ENCODE measurements around the gene SCUBE2. TPM values are rescaled to one million over a fixed set of nuclear protein-coding genes. Genes with fewer than 3 reads are reported as not detected.

SCUBE2 gene
- total RNA-seq, 4 donors from 2014 or later, result 4.6 to 20.0 (median 10.9) TPM

DNA sequence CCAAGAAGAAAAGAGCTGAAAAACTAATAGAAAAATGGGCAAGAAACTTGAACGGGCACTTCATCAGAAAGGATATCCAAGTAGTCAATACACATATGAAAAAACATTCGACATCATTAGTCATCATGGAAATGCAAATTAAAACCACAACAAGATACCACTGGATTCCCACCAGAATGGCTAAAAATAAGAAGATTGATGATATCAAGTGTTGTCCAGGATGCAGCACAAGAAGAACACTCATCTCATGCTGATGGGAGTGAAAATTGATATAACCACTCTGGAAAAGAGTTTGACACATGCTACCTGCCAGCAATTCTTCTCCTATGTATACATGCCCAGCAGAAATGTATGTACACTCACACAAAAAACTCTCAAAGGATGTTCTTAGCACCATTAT, 26.9 kb upstream of the SCUBE2 start:
- Histone ChIP-seq H3K27me3 (no peaks in the 10 kb centered on the region), H3K36me3 (no peaks in the 10 kb centered on the region), H3K4me3 (no peak overlapping the region), H3K27ac (no peak overlapping the region), H3K4me1 (no peaks in the 10 kb centered on the region), H3K9me3 (peaks cover 0 to 1% of the 10 kb centered on the region in 2 donors)
- intact Hi-C loops (cut with DNase I; ENCODE audit: low total_unique reads) (no loop called here), in situ Hi-C loops (cut with MboI; ENCODE audit: low pct_ligation_motif_present in 1 of 4, low pct_unique_long_range_greater_than_20kb in 1 of 4, low sequenced_read_pairs in 3 of 4) (no loop called here)
- DNase-seq, result no peak
- 78 to 100% methylated on average over 2 of the region's 2 CpGs for WGBS, 2 donors (ENCODE audit: low coverage in 1 of 2)
- TF ChIP-seq, protein P1, sequence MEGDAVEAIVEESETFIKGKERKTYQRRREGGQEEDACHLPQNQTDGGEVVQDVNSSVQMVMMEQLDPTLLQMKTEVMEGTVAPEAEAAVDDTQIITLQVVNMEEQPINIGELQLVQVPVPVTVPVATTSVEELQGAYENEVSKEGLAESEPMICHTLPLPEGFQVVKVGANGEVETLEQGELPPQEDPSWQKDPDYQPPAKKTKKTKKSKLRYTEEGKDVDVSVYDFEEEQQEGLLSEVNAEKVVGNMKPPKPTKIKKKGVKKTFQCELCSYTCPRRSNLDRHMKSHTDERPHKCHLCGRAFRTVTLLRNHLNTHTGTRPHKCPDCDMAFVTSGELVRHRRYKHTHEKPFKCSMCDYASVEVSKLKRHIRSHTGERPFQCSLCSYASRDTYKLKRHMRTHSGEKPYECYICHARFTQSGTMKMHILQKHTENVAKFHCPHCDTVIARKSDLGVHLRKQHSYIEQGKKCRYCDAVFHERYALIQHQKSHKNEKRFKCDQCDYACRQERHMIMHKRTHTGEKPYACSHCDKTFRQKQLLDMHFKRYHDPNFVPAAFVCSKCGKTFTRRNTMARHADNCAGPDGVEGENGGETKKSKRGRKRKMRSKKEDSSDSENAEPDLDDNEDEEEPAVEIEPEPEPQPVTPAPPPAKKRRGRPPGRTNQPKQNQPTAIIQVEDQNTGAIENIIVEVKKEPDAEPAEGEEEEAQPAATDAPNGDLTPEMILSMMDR (IDR thresholded peaks at IDR 0.05), result no peak
- TF ChIP-seq POLR2A (IDR thresholded peaks at IDR 0.05) (no peak), POLR2AphosphoS5 (IDR thresholded peaks at IDR 0.05) (no peak), EP300 (IDR thresholded peaks at IDR 0.05; ENCODE audit: low read depth) (no peak)

DNA sequence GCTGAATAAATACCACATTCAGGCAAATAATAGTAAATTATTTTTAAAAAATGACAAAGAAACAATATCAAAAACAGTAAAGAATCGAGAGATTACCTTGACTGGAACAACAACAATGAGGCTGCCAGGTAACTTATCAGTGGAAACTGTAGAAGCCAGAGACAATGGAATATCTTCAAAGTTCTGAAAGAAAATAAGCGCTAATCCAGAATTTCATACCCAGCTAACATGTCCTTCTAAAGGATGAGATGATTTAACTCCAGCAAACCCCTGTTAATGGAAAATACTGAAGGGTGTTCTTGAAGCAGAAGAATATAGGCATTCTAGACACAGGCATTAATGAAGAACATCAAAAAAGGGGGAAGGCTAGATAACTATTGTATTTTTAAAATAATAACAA, 20.7 kb upstream of the SCUBE2 start:
- Histone ChIP-seq H3K36me3 (no peaks in the 10 kb centered on the region), H3K27ac (no peak overlapping the region), H3K27me3 (no peaks in the 10 kb centered on the region), H3K4me1 (no peaks in the 10 kb centered on the region), H3K4me3 (no peak overlapping the region), H3K9me3 (peaks cover 7 to 18% of the 10 kb centered on the region in 2 donors)
- intact Hi-C loops (cut with DNase I; ENCODE audit: low total_unique reads) (no loop called here), in situ Hi-C loops (cut with MboI; ENCODE audit: low pct_ligation_motif_present in 1 of 4, low pct_unique_long_range_greater_than_20kb in 1 of 4, low sequenced_read_pairs in 3 of 4) (no loop called here)
- 93 to 96% methylated on average over 2 of the region's 2 CpGs for WGBS, 2 donors (ENCODE audit: low coverage in 1 of 2)
- no peak for DNase-seq
- TF ChIP-seq POLR2A (IDR thresholded peaks at IDR 0.05) (no peak), EP300 (IDR thresholded peaks at IDR 0.05; ENCODE audit: low read depth) (no peak), POLR2AphosphoS5 (IDR thresholded peaks at IDR 0.05) (no peak)
- TF ChIP-seq, protein P1 (IDR thresholded peaks at IDR 0.05), result no peak

DNA sequence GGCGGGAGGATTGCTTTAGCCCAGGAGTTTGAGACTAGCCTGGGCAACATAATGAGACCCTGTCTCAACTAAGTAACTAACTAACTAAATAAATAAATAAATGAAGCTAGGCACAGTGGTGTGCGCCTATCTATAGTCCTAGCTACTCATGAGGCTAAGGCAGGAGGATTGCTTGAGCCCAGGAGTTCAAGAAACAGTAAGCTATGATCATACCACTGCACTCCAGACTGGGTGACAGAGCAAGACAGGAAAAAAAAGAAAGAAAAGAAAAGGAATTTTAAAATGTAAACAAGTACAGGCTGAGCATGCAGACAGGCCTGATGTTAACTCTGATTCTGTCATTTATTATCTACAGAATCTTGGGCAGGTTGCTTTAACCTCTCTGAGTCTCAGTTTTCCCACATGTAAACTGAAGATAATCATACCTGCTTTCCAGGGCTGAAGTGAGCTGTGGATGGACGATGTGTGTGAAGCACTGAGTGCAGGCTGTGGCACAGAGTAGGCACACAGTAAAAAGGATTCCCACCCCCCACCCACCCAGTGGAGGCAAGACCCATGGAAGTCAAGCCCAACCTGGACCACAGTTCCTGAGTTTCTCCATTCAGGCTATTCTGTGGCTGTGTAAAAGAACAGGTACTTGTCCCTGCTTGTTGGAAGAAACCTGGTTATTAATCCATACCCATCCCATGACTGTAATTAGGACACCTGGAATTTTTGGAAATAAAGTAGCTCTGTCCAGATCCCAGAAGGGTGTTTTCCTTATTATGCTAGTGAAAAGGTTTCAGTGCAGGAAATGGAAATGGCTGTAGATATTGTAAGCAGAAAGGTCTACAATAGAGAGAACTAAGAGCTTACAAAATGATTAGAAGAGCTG, 18.7 kb upstream of the SCUBE2 start:
- no peak for TF ChIP-seq EP300 (IDR thresholded peaks at IDR 0.05; ENCODE audit: low read depth)
- TF ChIP-seq, protein P1 (IDR thresholded peaks at IDR 0.05), result no peak
- no peak for TF ChIP-seq POLR2AphosphoS5 (IDR thresholded peaks at IDR 0.05)
- TF ChIP-seq POLR2A (IDR thresholded peaks at IDR 0.05), result no peak
- H3K36me3 ChIP-seq, result no peaks in the 10 kb centered on the region
- H3K4me1 ChIP-seq, result no peaks in the 10 kb centered on the region
- intact Hi-C loops (cut with DNase I; ENCODE audit: low total_unique reads) (no loop called here), in situ Hi-C loops (cut with MboI; ENCODE audit: low pct_ligation_motif_present in 1 of 4, low pct_unique_long_range_greater_than_20kb in 1 of 4, low sequenced_read_pairs in 3 of 4) (no loop called here)
- no peaks in the 10 kb centered on the region for H3K27me3 ChIP-seq
- WGBS, 2 donors (ENCODE audit: low coverage in 1 of 2), result 90% methylated on average over 2 to 3 of the region's 3 CpGs
- H3K9me3 ChIP-seq, result peaks cover 7 to 18% of the 10 kb centered on the region in 2 donors
- no peak for DNase-seq
- H3K4me3 ChIP-seq, result no peak overlapping the region
- no peak overlapping the region for H3K27ac ChIP-seq

DNA sequence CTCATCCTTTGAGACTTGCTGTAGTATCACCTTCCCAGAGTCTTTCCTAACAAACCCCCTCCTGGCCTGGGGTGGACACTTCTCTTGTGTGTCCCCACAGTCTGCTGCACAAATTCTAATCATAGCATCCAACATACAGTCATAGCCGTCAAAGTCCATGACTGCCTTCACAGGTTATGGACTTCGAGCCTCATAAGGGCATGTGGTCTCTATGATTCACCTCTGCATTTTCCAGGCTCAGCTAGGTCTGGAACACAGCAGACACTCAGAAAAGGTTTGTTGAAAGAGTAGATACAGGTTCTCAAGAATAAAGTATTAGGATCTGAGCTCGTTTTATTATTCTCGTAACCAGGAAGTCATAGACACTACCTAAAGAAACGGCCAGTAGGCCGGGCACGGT, 13.2 kb upstream of the SCUBE2 start:
- Histone ChIP-seq H3K4me1 (no peaks in the 10 kb centered on the region), H3K9me3 (no peaks in the 10 kb centered on the region), H3K27me3 (no peaks in the 10 kb centered on the region), H3K4me3 (no peak overlapping the region), H3K27ac (no peak overlapping the region), H3K36me3 (no peaks in the 10 kb centered on the region)
- 40 to 93% methylated on average over 1 to 7 of the region's 7 CpGs for WGBS, 2 donors (ENCODE audit: low coverage in 1 of 2)
- intact Hi-C loops (cut with DNase I; ENCODE audit: low total_unique reads) (no loop called here), in situ Hi-C loops (cut with MboI; ENCODE audit: low pct_ligation_motif_present in 1 of 4, low pct_unique_long_range_greater_than_20kb in 1 of 4, low sequenced_read_pairs in 3 of 4) (no loop called here)
- TF ChIP-seq EP300 (IDR thresholded peaks at IDR 0.05; ENCODE audit: low read depth) (no peak), POLR2A (IDR thresholded peaks at IDR 0.05) (no peak), POLR2AphosphoS5 (IDR thresholded peaks at IDR 0.05) (no peak)
- TF ChIP-seq, protein P1 (IDR thresholded peaks at IDR 0.05), result no peak
- DNase-seq, result no peak

Data from transverse colon (tissue), 4 donors.